Mucosa of gallbladder (tissue), 1 donor: Measurements from ENCODE around the gene NPIPA2. TPM values are rescaled to one million over a fixed set of nuclear protein-coding genes. Genes with fewer than 3 reads are reported as not detected.
"Not testable (repeated sequence)": the region's sequence is repeated elsewhere in the genome, so short reads cannot be mapped to it uniquely, and the experiment has no call there.

Experiments
- DNase-seq: peaks from one replicate; pipeline ENCODE4 v3.0.0-alpha.2; 2020; ENCODE audit warnings: low spot score
- total RNA-seq: library from RNA; stranded (reverse); gene quantifications from one replicate; pipeline ENCODE4 v1.2.1, GENCODE V29; 2021
- donor health status: DM: no; HTN: no; CAD: no.

Gene NPIPA2
- 6.7 TPM for total RNA-seq

DNA sequence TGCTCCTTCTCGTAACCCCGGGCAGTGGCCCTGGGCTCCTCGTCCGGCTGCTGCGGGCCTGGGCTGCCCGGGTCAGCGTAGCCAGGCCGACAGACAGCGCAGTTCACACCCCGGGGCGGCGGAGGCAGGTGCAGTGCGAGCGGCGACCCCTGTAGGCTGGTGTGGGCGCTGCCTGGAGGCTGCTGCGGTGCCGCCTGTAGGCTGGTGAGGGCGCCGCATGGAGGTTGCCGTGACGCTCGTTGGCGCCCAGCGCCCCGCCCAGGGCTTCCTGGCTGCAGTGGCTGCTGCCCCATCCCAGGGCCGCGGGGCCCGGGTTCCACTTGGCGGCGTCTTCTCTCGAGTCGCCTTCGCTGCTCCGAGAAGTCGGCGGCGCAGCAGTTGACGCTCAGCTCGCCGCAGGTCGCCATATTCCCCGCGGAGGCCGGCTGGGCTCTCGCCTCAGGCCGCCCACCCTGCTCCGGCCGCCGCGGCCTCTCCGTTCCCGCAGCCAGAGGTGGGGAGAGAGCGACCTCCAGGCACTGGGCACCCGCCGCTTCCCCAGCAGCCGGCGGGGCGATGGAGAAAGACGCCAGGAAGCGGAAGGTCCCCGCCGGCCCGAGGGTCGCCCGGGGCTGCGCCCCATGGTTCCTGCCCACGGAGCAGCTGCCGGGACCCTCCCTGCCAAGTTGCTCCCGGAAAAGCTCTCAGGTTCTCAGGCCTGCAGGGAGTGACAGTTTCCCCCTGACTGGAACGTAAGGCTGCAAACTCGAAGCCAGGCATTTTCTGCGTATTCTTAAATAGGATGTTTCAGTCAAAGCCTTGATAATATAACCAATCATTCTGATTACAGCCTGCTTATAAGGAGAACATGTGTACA lies at the start of gene NPIPA2:
Gene NPIPA2 (plus strand): TSS at position 261 of the 856 bp plus-strand sequence. CDS start 5,533 bp downstream, outside the sequence.
- DNase-seq, result not testable (repeated sequence)

DNA sequence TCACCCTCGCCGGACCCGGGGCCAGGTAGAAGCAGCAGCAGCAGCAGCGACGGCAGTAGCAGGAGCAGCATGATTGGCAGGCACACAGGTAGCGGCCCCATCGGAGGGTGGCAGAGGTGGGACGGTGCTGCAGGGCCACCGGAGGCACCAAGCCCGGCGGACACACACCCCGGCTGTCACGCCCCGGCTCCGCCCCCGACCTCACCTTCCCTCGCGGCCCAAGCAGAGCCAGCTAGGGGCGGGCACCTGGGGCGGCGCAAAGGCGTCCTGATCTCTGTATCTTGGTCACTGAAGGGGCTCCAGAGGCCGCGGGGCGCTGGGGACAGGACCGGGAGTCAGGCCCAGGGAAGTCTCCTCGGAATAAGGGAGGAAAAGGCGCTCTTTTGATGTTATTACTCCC lies 48.2 kb upstream of the NPIPA2 start, which contains the start of gene PLA2G10:
Gene PLA2G10 (minus strand): TSS at position 180 of the 400 bp plus-strand sequence. CDS start 79 bp downstream, at position 101.
- not testable (repeated sequence) for DNase-seq

DNA sequence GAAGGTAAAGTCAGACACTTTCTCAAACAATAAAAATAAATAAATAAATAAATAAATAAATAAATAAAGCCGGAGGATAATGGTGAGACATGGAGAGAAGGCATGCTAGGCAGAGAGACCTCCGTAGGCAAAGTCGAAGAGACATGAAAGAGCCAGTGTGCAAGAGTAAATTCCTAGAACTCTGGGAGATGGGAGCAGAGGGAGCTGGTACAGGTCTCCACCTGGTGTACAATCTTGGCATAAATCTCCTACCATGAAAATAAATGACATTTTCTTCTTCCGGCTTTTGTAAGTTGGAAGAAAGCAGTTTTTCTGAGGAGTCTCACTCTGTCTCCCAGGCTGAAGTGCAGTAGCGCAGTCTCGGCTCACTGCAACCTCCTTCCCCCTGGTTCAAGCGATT lies 40.5 kb upstream of the NPIPA2 start:
- DNase-seq, result not testable (repeated sequence)

DNA sequence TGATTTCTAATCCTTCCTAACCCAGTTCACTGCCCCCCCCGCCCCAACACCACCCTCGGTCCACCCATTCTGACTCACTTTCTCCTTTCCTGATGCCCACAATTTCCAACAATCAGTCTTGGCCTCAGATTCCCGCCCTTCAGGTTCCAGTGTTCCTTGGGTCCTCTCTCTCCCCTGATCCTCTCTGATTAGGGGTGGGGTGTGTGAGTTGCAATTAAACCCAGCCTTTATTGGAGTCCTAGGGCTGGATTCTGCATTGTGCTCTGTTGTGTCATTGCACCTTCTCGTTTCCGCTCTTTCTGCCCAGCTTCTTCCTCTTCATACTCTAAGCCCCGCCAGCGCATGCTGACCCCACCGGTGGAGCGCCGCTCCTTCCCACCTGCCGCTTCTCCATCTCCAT lies 39.7 kb upstream of the NPIPA2 start:
- DNase-seq, result not testable (repeated sequence)

DNA sequence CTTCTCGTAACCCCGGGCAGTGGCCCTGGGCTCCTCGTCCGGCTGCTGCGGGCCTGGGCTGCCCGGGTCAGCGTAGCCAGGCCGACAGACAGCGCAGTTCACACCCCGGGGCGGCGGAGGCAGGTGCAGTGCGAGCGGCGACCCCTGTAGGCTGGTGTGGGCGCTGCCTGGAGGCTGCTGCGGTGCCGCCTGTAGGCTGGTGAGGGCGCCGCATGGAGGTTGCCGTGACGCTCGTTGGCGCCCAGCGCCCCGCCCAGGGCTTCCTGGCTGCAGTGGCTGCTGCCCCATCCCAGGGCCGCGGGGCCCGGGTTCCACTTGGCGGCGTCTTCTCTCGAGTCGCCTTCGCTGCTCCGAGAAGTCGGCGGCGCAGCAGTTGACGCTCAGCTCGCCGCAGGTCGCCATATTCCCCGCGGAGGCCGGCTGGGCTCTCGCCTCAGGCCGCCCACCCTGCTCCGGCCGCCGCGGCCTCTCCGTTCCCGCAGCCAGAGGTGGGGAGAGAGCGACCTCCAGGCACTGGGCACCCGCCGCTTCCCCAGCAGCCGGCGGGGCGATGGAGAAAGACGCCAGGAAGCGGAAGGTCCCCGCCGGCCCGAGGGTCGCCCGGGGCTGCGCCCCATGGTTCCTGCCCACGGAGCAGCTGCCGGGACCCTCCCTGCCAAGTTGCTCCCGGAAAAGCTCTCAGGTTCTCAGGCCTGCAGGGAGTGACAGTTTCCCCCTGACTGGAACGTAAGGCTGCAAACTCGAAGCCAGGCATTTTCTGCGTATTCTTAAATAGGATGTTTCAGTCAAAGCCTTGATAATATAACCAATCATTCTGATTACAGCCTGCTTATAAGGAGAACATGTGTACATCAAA lies 38.9 kb upstream of the NPIPA2 start, which contains the start of gene NPIPA3:
Gene NPIPA3 (plus strand): TSS at position 256 of the 856 bp plus-strand sequence. CDS start 5,533 bp downstream, outside the sequence.
- DNase-seq, result not testable (repeated sequence)

DNA sequence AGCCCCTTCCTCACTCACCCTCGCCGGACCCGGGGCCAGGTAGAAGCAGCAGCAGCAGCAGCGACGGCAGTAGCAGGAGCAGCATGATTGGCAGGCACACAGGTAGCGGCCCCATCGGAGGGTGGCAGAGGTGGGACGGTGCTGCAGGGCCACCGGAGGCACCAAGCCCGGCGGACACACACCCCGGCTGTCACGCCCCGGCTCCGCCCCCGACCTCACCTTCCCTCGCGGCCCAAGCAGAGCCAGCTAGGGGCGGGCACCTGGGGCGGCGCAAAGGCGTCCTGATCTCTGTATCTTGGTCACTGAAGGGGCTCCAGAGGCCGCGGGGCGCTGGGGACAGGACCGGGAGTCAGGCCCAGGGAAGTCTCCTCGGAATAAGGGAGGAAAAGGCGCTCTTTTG lies 9.1 kb upstream of the NPIPA2 start:
- DNase-seq, result not testable (repeated sequence)

DNA sequence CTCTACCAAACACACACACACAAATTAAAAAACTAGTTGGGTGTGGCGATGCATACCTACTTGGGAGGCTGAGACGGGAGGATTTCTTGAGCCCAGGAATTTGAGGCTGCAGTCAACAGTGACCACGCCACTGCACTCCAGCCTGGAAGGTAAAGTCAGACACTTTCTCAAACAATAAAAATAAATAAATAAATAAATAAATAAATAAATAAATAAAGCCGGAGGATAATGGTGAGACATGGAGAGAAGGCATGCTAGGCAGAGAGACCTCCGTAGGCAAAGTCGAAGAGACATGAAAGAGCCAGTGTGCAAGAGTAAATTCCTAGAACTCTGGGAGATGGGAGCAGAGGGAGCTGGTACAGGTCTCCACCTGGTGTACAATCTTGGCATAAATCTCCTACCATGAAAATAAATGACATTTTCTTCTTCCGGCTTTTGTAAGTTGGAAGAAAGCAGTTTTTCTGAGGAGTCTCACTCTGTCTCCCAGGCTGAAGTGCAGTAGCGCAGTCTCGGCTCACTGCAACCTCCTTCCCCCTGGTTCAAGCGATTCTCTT lies 1.4 kb upstream of the NPIPA2 start:
- DNase-seq, result not testable (repeated sequence)

DNA sequence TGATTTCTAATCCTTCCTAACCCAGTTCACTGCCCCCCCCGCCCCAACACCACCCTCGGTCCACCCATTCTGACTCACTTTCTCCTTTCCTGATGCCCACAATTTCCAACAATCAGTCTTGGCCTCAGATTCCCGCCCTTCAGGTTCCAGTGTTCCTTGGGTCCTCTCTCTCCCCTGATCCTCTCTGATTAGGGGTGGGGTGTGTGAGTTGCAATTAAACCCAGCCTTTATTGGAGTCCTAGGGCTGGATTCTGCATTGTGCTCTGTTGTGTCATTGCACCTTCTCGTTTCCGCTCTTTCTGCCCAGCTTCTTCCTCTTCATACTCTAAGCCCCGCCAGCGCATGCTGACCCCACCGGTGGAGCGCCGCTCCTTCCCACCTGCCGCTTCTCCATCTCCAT lies 539 bp upstream of the NPIPA2 start:
- DNase-seq, result not testable (repeated sequence)

DNA sequence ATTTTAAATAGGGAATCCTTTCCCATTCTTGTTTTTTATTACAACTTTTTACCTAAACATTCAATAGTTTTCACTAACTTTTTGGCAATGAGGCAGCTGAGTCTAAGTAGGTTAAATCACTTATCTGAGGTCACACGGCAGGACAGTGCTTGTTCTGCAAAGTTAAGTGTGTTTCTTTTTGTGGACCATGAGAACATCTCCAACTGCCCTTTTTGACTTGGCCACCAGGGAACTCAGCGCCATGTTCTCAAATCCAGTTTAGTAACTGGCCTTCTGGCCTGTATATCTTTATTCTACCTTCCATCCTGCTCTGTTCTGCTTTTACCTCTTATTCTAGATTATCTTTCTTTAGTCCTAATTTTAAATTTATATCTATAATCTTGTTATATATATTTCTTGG lies 31.3 kb downstream of the NPIPA2 start:
- DNase-seq, result not testable (repeated sequence)

DNA sequence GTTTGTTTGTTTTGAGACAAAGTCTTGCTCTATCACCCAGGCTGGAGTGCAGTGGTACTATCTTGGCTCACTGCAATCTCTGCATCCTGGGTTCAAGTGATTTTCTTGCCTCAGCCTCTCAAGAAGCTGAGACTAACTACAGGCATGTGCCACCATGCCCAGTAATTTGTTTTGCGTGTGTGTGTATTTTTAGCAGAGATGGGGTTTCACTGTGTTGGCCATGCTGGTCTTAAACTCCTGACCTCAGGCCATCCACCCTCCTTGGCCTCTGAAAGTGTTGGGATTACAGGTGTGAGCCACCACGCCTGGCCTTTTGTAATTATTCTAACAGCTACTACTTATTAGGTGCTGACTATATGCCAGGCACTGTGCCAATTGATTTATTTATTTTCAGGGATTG lies 33.3 kb downstream of the NPIPA2 start:
- DNase-seq, result not testable (repeated sequence)

DNA sequence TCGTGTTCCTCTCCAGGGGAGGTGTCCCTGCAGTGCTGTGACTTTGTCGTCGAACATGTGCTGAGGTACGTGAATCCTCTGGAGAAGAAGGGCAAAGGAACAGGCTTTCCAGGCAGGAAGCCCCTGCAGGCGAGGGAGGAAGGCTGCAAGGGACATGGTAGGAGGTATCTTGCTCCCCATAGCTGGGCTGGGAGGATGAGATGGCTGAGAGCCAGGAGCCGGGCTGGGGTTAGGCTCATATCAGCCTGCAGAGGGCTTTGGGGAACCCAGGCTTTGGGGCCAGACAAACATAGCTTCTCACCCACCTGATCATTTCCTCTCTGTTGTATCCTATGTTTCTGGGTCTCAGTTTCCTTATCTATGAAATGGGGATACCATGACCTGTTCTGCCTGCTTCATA lies 34.4 kb downstream of the NPIPA2 start:
- not testable (repeated sequence) for DNase-seq

DNA sequence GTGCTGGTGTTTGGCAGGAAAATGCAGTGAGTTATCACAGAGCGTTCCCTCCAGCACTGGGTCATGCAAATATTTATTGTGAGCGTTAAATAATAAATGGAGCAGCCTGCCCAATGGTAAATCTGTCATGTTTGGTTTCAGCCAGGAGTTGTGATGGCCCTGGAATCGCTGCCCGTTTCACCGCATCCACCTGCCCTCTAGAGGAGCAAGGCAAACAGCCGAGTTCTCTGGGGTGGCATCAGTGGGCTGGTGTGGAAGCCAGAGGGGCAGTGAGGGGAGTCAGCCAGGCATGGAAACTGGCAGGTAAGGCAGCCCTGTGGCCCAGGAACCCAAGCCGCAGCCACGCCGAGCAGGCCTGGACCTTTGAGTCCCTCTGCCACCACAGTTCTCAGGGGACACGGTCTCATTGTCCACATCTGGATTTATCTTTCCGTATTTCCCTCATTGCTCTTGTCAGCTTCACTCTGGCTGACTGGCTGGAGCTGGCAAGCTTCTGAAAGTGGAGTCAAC lies 37.1 kb downstream of the NPIPA2 start:
- not testable (repeated sequence) for DNase-seq

DNA sequence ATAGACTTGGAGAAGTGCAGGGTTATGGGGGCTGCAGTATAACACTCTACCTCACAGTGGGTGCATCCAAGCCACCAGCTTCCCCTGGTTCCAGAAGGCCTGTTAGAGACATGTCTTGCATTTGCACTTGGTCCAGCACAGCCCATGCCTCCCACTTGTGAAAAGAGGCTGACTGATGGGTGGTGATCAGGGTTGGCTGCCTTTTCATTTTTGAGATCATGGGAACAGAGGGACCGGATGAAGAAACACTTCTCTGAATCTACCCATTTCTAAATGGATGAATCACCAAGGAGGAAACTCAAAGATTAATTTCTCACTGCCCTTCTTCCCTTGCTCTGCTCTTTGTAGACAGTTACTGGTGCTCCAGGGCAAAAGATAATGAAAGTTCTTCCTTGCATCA lies 43.8 kb downstream of the NPIPA2 start:
- not testable (repeated sequence) for DNase-seq

DNA sequence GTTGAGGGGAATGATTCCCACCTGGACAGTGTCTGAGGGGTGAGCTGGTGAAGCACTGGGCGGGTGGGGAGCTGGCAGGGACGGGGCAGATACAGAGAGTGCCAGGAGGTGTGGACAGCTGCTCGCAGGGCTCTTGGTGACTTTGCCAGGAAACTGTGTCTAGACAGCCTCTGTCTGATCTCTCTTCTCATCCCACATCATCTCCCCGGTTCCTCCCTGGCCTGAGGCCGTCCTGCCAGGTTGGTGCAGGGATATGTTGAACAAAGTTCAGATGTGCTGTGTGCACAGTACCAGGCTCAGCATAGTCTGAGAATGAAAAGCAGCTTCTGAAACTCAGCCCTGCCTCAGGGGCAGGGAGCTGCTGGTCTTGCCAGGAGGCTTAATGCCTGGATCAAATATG lies 47.2 kb downstream of the NPIPA2 start:
- DNase-seq, result not testable (repeated sequence)

DNA sequence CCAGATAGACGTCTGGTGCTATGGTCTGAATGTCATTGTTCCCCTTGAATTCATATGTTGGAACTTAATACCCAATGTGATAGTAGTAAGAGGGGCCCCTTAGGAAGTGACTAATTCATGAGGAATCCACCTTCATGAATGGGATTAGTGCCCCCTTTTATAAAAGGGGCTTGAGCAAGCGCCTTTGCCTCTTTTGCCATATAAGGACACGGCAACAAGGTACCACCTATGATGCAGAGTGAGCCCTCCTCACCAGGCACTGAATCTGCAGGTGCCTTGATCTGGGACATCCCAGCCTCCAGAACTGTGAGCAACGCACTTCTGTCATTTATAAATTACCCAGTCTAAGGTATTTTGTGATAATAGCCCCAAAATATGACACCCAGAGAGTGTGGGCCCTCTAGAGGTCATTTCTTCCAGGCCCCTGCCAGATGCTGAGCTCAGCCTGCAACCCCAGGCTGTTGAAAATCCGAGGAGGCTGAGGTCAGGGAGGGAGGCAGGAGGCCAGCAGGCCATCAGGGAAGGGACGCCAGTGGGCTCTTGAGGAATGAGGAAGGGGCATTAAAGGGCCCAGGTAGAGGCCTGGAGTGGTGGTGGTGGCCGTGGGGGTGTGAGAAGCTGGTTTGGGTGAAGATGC lies 48.1 kb downstream of the NPIPA2 start:
- DNase-seq, result not testable (repeated sequence)

DNA sequence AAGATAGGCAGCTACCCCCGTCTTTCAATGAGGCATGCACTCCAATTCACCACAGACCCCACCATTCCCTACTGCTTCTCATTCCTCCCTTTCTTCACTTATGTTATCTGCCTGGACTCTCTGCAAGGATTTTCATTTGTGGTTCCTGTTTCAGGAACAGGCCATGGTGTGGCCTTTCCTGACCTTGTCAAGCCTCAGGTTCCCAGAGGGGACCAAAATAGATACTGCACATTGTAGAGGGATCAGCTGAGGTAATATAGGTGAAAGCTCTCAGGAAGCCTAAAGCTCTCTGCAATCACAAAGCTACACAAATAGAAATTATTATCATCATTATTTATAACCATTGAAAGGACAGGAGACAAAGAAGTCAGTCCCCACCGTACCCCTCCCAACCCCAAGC lies 50.6 kb downstream of the NPIPA2 start:
- DNase-seq, result not testable (repeated sequence)

DNA sequence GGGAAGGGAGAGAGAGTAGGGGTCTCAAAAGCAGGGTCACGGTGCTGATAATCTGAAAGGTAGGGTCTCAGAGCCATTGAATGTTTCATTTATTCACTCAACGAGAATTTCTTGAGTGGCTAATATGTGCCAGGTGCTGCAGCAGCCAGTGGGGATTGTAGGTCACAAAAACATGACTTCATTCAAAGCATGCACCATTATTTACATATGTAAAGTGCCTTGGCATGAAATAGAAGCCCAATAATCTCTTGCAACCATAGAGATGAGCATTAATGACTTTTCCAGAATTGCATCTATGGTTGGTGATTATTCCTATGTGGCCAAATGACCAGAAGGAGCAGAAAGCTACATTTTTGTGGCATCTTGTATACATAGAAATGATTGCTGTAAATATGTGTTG lies 55.2 kb downstream of the NPIPA2 start:
- not testable (repeated sequence) for DNase-seq

DNA sequence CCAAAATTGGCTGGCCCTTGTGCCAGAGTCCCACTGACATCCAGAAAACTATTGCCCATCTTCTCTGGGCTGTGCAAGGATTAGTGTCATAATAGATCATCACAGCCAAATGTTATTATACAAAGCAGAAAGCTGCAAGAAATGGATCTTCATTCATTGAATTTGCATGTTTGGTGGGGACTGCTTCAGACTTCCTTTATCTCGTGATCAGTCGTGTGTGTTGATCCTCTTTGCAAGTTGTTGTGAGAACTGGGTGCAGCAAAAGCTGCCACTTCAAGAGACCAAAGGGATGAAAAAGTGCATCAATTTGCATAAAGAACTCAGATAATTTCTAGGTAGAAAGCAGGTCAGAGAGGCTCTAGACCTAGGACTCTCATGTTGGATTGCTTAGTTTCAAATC lies 61.2 kb downstream of the NPIPA2 start:
- not testable (repeated sequence) for DNase-seq

DNA sequence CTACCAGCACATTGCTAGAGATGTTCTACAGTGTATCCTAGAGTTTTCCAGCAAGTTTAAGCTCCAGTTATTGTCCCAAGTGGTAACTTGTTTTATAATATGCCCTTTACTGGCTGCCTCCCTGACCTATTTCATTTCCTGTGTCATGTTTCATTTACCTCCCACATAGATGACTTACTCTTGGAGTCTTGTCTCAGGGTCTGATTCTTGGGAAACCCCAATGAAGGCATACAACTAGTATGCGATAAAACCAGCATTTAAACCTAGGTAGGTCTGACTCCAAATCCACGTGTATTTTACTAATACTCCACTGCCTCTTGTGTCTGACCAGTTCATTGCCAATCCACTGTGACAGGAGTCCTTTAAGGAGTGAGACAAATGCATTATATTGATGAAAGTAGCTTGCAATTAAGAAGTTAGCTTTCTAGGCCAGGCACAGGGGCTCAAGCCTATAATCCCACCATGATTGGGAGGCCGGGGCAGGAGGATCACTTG lies 64.9 kb downstream of the NPIPA2 start:
- not testable (repeated sequence) for DNase-seq

DNA sequence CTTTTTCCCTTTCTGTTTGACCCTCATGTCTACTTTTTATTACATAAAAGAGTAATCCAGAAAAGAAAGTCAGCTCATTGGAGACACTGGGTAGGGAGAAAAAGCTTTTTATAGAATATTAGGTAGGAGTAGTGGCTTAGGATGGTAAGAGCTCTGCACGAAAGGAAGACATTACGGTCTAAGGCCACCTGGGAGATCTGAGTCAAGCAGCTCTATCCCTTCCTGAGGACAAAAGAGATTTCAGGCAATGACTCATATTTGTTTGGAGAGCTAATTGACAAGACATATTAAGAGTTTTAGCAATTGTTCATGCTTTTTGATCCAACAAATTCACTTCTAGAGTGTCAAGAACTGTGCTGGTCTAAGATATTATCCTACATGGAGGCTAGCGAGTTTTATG lies 71.6 kb downstream of the NPIPA2 start:
- not testable (repeated sequence) for DNase-seq
